SHP77 (cell line): ENCODE data around the gene AKT3.
"Not testable (repeated sequence)": the region's sequence is repeated elsewhere in the genome, so short reads cannot be mapped to it uniquely, and the experiment has no call there.

Source experiments
- DNase-seq, 2 experiments: peaks; one replicate each; lab custom pipeline; 2025; lab: John Stamatoyannopoulos, UW

Gene AKT3

DNA sequence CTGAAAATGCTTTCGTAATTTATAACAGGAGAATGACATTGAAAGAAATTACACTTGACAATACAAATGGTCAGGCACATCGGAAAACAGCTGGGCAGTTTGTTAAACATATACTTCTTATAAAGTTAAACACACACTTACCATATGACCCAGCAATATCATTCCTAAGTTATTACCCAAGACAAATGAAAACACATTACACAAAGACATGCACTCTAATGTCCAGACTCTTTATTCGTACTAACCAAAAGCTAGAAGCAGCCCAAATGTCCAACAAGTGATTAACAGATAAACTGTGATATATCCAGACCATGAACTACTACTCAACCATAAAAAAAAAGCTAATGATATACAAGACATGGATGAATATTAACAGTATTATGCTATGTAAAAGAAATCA is 8.5 kb downstream of the AKT3 start:
- DNase-seq, result no peak

DNA sequence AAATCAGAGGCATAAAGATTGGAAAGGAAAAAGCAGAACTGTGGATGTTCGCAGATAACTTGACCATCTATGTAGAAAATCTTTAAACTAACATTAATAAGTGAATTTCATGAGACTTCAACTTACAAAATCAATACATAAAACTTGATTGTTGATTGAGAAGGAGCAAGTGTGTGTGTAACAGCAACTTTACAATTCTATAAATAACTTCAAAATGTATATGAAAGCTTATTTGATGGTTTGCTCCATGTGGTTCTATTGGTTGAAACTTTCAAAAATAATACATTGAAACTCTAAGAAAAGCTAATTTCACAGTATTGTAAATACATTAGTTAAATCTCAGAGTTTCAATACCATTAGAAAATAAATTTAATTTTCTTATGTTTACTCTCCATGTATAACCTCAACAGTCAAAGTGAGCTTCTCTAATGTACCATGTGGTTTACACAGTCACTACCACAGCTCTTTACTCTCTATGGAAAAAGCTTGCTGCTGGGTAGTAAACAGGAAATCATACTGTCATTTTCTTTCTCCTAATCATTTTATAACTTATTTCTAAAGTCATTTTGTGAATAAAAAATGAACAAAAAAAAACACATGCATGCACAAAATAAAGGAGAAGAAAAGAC is 12.0 kb downstream of the AKT3 start:
- DNase-seq, result no peak

DNA sequence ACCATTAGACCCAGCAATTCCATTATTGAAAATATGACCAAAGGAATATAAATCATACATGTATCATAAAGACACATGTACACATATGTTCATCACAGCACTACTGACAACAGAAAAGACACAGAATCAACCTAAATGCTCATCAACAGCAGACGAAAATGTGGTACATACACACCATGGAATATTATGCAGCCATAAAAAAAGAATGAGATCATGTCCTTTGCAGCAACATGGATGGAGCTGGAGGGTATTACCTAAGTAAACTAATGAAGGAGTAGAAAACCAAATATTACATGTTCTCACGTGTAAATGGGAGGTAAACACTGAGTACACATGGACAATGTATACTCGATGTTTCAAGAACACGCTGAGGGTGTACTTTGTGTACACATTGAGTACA is 15.9 kb downstream of the AKT3 start:
- no peak for DNase-seq

DNA sequence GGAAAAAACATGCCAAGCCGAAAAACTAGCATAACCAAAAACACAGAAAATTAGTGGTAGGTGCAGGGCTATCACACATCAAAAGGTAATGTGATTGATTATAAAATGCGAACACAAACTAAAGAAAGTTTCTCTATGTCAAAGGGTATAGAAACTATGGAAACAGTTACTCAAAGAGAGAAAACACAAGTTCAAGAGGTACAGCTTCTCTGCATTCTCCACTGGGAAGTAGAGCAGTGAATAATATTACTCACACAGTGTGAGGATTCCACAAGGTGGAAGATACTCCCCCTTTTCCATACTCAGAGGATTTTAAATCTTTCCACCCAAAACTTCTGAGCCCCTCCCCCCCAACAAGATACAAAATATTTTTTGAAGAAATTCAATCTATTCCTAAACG is 18.6 kb downstream of the AKT3 start:
- DNase-seq, result no peak

DNA sequence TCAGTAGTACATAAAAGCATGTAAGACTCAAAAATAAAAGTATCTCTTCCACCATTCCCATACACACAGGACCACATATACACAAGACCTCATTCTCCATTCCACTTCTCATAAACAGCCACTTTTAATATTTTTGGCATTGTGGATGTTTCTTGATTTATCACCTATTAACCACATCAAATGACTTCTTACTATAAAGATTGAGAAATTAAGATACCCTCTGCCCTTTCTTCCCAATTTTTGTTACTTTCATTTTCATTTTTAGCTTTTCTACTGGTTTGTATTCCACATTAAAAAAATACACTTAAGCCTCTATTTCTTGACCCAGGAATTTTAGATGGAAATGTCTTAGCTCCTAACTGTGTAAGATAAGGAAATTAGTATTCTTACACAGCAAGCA is 22.8 kb downstream of the AKT3 start:
- no peak for DNase-seq

DNA sequence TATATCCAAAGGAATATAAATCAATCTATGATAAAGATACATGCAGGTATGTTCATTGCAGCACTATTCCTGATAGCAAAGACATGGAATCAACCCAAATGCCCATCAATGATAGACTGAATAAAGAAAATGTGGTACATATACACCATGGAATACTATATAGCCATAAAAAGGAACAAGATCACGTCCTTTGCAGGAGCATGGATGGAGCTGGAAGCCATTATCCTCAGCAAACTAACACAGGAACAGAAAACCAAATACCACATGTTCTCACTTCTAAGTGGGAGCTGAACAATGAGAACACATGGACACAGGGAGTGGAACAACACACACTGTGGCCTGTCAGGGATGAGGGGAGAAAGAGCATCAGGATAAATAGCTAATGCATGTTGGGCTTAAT is 25.1 kb downstream of the AKT3 start:
- not testable (repeated sequence) for DNase-seq

DNA sequence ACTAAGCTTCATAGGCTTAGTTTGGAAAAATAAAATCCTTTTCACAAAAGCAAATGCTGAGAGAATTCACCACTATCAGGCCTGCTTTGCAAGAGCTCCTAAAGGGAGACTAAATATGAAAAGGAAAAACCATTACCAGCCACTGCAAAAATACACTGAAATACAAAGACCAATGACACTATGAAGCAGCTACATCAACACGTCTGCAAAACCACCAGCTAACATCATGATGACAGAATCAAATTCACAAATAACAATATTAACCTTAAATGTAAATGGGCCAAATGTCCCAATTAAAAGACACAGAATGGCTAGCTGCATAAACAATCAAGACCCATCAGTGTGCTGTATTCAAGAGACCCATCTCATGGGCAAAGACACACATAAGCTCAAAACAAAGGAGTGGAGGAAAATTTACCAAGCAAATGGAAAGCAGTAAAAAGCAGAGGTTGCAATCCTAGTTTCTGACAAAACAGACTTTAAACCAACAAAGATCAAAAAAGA is 28.8 kb downstream of the AKT3 start:
- DNase-seq, result no peak

DNA sequence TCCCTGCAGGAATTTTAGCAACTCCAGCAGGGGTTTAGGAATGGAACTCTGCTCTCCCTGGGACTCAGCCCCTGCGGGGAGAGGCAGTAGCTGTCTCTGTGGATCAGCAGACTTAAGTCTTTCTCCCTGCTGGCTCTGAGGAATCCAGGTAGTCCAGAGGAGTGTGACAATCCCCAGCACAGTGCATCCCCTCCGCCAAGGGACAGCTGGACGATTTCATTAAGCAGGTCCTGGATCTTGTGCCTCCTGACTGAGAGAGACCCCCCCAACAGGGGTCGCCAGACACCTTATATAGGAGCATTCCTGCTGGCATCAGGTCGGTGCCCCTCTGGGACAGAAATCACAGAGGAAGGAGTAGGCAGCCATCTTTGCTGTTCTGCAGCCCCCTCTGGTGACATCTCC is 30.6 kb downstream of the AKT3 start:
- DNase-seq, result no peak

DNA sequence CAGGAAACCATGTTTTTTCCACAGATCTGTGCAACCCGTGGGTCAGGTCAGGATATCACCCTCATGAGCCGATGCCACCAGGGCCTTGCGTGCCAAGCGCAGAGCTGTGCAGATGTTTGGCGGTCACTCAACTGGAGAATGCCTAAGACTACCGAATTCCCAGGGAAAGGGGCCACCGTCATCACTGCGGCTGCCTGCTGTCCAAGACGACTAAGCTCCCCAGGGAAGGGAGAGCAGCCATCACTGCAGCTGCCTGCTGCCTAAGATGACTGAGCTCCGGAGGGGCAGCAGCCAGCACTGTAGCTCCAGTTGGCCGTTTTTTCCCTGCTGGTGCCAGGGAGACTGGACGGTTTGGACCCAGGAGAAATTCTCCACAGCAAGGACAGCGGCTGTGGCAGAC is 31.1 kb downstream of the AKT3 start:
- DNase-seq, result no peak

DNA sequence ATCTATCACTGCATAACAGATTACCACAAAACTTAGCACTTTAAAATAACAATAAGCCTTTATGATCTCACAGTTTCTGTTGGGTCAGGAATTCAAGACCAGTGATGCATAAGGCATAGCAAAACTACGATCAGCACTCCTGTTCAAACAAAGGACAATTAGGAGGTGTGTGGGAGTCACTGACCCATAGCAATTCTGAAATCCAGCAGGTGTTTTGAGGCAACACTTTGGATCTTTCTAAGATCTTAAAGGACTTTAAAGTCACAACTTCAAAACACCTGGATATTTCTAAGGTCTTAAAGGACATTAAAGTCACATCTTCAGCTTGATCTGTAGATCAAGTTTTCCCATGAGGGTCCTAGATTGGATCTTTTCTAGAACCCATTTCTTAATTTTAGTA is 35.3 kb downstream of the AKT3 start:
- no peak for DNase-seq

DNA sequence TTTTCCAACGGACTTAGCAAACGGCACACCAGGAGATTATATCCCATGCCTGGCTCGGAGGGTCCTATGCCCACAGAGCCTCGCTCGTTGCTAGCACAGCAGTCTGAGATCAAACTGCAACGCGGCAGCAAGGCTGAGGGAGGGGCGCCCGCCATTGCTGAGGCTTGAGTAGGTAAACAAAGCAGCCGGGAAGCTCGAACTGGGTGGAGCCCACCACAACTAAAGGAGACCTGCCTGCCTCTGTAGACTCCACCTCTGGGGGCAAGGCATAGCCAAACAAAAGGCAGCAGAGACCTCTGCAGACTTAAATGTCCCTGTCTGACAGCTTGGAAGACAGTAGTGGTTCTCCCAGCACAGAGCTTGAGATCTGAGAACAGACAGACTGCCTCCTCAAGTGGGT is 42.7 kb downstream of the AKT3 start:
- not testable (repeated sequence) for DNase-seq

DNA sequence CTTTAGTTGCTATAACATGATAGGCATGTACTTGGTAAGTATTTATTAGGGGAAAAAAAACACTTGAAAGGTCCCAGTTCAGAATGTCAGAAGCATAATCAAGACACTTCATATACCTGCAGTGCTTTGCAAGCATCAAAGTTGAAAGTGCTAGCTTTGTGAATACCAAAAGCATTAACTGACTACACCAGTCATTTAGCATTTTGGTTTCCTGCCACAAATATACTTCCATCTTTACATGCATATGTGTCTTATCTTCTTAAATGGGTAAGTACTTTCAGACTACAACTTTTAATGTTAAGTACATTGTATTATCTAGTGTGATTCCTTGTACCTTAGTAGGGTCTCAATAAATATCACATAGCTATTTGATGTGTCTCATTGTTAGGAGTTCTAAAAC is 43.7 kb downstream of the AKT3 start:
- no peak for DNase-seq

DNA sequence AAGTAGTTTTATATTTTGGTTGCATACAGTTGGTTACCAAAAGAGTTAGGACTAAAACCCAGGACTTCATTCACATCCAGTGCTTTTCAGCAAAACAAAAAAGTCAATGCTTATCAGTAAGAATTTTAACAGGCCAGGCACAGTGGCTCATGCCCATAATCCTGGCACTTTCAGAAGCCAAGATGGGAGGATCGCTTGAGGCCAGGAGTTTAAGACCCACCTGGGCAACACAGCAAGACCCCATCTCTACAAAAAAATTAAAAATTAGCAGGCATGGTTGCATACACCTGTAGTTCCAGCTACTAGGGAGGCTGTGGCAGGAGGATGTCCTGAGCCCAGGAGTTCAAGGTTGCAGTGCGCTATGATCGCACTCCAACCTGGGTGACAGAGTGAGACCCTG is 47.3 kb downstream of the AKT3 start:
- DNase-seq, result no peak

DNA sequence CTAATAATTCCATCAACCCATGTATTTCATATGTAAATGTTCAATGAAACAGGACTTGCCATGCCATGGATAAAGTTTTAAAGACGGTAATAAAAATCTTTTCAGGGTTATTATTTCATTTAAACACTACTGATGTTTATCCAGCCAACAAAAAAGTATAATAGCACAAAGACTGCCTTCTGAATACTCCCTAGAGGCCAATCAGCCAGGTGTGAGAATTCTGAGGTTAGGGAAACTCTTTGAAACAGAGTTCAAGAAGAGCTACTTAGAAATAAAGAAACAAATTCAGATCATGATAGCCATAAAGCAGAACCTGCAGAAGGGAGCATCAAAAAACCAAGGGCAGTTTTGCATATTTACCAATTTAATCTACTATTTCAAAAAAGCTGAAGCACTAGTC is 48.7 kb downstream of the AKT3 start:
- no peak for DNase-seq

DNA sequence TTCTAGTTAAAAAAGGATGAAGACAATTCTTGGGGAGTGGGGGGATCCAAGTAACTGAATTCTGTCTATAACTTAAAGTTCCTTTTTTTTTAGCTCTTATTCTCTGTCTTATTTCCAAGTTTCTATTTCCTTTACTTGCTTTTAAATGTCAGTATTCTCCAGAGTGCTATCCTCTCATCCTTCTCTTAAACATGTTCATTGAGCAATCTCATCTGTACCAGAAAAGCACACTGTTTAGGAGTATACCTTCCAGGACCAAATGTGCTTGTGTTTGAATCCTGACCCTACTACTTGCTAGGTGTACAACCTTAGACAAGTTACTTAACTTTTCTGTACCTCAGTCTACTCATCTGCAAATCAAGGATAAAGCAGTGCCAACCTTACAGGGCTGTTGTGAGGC is 50.1 kb downstream of the AKT3 start:
- DNase-seq, result no peak

DNA sequence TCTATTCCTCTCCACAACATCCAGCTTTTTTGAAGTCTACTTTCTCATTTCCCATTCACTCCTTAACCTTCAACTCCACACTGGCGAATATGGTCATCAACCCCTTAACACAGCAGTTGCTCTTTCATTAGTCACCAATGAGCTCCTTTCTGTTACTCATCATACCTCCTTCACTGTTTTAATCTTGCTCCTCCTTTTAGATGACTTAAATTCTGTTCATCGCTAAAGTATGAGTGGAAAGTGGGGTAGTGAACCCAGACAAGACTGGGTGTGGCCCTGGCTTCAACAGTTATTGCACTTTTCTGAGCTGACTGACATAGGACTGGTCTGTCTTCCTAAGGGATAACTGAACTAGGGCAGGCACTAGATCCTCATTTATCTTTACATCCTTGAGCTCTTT is 51.3 kb downstream of the AKT3 start:
- DNase-seq, result no peak

DNA sequence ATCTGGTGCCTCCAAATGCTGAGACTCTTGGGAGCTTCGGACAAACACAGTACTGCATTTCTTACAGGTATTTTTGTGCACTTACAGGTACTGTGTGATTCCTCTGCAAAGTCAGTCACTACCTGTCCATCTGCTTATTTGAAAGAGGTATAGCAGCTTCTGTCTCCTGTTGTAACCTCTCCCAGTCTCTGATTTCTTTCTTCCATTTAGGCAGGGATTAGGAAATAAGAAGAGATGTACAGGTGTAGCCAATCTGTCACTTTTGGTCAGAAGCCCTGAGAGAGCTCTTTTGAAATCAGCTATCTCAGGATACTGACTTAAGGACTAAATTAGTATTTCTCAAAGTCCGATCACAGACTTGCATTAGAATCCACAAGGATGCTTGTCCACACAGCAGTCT is 54.0 kb downstream of the AKT3 start:
- DNase-seq, result no peak

DNA sequence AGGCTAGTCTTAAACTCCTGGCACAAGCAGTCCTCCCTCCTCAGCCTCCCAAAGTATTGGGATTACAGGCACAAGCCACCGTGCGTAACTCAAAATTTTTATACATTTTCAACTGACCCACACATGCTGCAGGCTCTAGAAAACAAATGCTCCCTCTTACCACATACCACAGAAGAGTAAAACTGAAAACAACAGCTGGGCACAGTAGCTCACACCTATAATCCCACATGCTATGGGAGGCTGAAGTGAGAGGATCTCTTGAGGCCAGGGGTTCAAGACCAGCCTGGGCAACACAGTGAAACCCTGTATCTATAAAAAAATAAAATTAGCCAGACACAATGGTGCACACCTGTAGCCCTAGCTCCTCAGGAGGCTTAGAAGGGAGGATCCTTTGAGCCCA is 56.7 kb downstream of the AKT3 start:
- DNase-seq, result no peak

DNA sequence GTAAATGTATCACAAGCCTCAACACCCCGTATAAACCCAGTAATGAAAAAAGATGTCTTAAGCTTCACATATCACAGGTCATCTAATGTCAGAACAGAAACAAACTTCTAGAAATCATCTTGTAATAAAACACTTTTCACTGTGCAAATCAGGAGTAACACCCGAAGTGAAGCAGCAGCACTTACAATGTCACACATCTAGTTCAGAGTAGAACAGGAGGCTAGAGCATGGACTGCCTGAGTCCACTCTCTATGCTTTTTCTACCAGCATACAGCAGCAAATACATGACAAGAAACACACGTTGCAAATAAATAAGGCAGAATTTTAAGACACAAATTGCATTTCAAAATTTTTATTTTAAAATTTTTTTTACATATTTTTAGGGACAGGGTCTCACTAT is 57.2 kb downstream of the AKT3 start:
- no peak for DNase-seq

DNA sequence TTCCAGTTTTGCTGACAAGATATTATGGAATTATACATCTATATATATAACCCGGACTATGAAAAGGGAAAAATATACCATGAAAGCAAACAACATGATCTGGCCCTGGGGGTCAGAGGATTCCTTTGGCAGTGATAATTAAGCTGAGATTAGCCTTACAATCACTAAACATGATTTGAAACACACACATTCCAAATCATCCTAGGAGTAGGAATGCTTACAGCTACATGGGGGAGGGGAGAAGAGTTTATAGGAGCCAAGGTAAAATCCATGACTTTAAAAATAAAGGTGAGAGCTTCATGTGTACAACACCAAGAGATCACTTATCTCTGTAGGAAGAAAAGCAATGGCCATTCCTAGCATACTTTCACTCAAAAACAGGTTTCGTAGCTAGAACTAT is 57.6 kb downstream of the AKT3 start:
- DNase-seq, result no peak

DNA sequence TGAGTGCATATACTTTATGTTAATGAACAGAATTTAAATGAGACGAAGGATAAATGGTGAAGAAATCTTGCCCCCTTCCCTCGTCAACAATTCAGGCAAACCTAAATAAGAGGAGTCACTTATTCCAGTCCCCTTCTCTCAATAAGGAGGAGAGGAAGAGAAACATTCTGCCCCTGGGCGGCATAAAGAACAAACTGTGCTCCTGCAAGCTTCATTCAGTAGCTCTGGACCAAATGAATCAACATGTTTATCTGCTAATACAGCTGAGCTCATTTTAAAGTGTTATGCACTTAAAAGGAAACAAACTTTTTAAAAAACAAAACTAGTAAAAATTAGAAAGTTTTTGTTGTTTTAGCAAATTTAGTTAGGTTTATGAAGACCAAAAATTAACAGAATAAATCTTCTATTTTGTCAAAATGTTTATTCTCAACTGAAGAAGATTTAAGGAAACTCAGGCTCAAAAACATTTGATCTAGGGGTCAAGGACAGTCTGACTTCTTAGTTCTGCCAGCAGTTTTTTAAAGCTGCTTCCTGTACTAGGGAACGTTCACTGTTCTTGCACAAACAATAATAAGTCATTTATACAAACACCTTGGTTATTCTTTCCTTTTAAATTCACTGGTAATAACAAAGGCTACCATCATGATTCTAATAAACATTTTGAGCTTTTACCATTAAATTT is 58.3 kb downstream of the AKT3 start:
- no peak for DNase-seq

DNA sequence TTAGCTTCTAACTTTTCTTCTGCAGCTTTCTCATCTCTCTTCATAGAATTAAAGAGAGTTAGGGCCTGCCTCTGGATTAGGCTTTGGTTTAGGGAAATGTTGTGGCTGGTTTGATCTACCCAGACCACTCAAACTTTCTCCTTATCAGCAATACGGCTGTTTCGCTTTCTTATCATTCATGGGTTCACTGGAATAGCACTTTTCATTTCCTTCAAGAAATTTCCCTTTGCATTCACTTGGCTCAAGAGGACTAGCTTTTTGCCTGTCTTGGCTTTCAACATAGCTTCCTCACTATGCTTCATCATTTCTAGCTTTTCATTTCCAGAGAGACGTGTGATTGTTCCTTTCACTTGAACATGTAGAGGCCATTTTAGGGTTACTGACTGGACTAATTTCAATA is 59.6 kb downstream of the AKT3 start:
- DNase-seq, result no peak

DNA sequence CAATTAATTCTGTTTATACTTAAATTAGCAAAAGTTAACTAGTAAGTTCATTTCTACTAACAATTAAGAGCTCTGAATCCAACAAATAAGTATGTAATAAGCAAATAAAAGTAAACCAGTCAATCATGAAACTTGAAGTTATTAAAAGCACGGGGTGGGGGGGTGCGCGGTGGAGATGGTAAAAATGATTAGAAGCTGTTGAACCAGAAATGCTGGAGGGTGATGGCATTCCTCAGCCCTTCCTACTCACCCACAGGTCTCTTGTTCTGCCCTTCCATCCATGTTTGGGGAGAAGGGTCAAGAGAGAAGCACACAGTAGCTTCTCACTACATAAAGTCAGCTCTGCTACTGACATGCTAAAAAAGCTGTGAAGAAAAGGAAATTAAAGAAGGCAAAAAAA is 63.5 kb downstream of the AKT3 start:
- DNase-seq, result no peak

DNA sequence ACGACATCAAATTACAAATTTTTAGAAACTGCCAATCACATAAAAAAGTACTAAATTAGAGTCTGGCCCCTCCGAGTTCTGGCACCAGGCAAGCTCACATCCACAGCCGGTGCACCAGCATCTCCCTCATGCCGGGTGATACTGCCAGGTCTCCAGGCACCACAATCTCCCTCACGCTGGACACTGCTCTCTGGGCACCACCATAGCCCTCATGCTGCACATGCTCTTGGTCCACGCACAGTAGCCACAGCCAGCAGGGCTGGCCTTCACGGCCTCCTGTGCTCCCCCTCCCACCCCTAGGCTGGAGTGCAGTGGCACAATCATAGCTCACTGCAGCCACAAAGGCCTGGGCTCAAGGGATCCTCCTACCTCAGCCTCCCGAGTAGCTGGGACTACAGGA is 65.5 kb downstream of the AKT3 start:
- DNase-seq, result no peak
